ENCODE measurements around the gene MEF2C. TPM values are rescaled to one million over a fixed set of nuclear protein-coding genes. Genes with fewer than 3 reads are reported as not detected.

Gene MEF2C
- total RNA-seq, 2 donors from 2014 or later = 7.3 to 26.9 TPM

DNA sequence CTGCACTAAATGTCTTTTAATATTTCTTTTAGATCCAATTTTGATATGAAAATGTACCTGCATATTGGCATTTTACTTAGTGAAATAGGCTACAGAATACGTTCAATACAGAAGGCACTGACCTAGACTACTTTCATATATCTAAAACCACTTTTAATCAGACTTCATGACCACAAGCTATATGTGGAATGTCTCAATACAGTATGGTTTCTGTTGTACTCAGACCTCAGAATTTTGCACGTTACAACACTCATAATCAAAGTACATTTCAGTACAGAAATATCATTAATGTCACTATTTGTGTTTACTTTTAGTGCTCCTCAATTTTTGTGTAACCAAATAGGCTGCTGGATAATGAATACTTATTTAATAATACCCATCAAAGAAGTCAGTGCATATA is 74.8 kb downstream of the MEF2C start:
- no peak for DNase-seq
- intact Hi-C loops (cut with DNase I) = no loop called here

DNA sequence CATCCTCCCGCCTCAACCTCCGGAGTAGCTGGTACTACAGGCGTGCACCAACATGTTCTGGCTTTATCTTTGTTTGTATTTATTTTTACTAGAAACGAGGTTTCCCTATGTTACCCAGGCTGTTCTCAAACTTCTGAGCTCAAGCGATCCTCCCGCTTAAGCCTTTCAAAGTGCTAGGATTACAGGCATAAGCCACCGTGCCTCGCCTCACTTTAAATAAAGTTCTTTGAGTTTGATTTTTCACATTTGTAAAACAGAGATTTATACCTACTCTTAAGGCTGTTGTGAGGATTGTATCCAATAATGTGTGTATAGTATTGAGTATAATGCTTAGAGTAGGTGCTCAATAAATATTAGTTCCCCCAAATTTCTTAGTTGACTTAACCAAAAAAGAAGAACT is 75.7 kb downstream of the MEF2C start:
- H3K36me3 ChIP-seq = no peaks in the 10 kb centered on the region
- no peak overlapping the region for H3K4me3 ChIP-seq
- H3K27ac ChIP-seq = no peak overlapping the region
- no peak overlapping the region for H3K9ac ChIP-seq (ENCODE audit: low read depth in 2 of 2, low read length in 2 of 2)
- no peaks in the 10 kb centered on the region for H3K27me3 ChIP-seq
- H3K9me3 ChIP-seq = no peaks in the 10 kb centered on the region
- intact Hi-C loops (cut with DNase I) = no loop called here
- H3K4me1 ChIP-seq = no peaks in the 10 kb centered on the region
- DNase-seq = no peak
- TF ChIP-seq CTCF (IDR thresholded peaks at IDR 0.05) = no peak

More for the DNA sequence above, 74.8 kb downstream of the MEF2C start:
- Histone ChIP-seq H3K27me3 (no peaks in the 10 kb centered on the region), H3K36me3 (no peaks in the 10 kb centered on the region), H3K9me3 (no peaks in the 10 kb centered on the region), H3K4me1 (no peaks in the 10 kb centered on the region), H3K27ac (no peak overlapping the region), H3K4me3 (no peak overlapping the region), H3K9ac (ENCODE audit: low read depth in 2 of 2, low read length in 2 of 2) (no peak overlapping the region)
- no peak for TF ChIP-seq CTCF (IDR thresholded peaks at IDR 0.05)

DNA sequence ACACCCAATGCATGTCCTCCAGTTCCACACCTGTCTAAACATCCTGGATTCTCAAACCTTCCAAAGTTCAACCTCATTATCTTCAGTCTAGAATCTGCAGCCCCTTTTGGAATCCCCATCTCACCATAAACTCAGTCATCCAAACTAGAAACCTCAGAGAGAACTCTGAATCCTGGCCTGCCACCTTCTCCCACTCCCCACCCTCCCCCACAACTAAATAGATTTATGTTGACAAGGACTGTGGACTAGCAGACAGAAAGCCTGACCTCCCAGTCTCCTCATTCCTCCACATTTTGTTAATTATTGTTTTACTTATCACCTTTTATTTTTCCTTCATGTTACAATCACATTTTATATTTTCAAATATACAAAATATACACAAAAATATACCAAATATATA is 76.6 kb downstream of the MEF2C start:
- Histone ChIP-seq H3K9ac (ENCODE audit: low read depth in 2 of 2, low read length in 2 of 2) (no peak overlapping the region), H3K36me3 (no peaks in the 10 kb centered on the region), H3K4me3 (no peak overlapping the region), H3K9me3 (no peaks in the 10 kb centered on the region), H3K4me1 (no peaks in the 10 kb centered on the region), H3K27ac (no peak overlapping the region), H3K27me3 (no peaks in the 10 kb centered on the region)
- no peak for DNase-seq
- intact Hi-C loops (cut with DNase I) = no loop called here
- TF ChIP-seq CTCF (IDR thresholded peaks at IDR 0.05) = no peak

DNA sequence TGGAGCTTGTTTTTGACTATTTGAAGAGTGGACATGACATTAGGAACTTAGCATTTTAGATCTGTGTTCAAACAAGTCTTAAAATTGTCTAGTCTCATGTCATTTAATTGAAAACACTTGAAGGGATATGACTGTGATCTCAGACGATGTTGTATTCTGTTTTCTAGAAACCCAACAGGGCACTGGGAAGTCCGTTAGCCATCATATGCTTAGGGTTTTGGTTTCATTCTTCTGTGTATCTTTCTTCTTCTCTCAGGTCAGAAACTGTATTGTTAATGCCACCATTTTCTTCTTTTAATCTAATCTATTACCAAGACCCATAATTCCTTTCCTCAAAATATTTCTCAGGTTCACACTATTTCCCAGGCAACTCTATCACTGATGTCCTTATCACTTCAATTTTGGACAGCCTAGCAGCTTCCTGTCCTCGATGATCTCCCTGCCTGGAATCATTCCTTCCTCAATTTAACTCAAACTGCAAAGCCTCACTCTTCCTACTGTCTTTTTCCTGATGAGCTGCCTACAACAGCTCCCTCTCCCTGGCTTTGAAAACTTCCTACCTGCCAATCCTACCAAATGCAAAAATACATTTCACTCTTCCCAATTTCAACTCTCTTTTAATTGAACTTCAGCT is 77.7 kb downstream of the MEF2C start:
- no peaks in the 10 kb centered on the region for H3K27me3 ChIP-seq
- no peaks in the 10 kb centered on the region for H3K9me3 ChIP-seq
- H3K4me3 ChIP-seq = no peak overlapping the region
- intact Hi-C loops (cut with DNase I) = no loop called here
- no peak overlapping the region for H3K27ac ChIP-seq
- no peak overlapping the region for H3K9ac ChIP-seq (ENCODE audit: low read depth in 2 of 2, low read length in 2 of 2)
- TF ChIP-seq CTCF (IDR thresholded peaks at IDR 0.05) = no peak
- no peak for DNase-seq
- H3K4me1 ChIP-seq = no peaks in the 10 kb centered on the region
- no peaks in the 10 kb centered on the region for H3K36me3 ChIP-seq

- Histone ChIP-seq H3K9me3 (no peaks in the 10 kb centered on the region), H3K4me3 (no peak overlapping the region), H3K27me3 (no peaks in the 10 kb centered on the region), H3K36me3 (no peaks in the 10 kb centered on the region), H3K9ac (ENCODE audit: low read depth in 2 of 2, low read length in 2 of 2) (no peak overlapping the region), H3K27ac (no peak overlapping the region), H3K4me1 (no peaks in the 10 kb centered on the region)
- no peak for DNase-seq
- TF ChIP-seq CTCF (IDR thresholded peaks at IDR 0.05) = no peak
- intact Hi-C loops (cut with DNase I) = no loop called here
Observed at GRCh38 chr5:88804444-88804843, 78.5 kb downstream of the MEF2C start.
